Activated T-helper 2 cell treated with anti-CD3 and anti-CD28 coated beads, Interferon-gamma antibody, Interleukin-2, Interleukin-4, amounts not matched to agents 10 μg/mL and 5 μg/mL and 100 μg/mL, durations not matched to agents 14 hours and 24 hours and 36 hours (primary cell): ENCODE results near the gene PIGW. TPM values are rescaled to one million over a fixed set of nuclear protein-coding genes. Genes with fewer than 3 reads are reported as not detected.
"Not testable (repeated sequence)": the region's sequence is repeated elsewhere in the genome, so short reads cannot be mapped to it uniquely, and the experiment has no call there.

Source experiments
- DNase-seq: peaks from one replicate; pipeline ENCODE4 v3.0.0; 2021; ENCODE audit warnings: low spot score
- H3K27ac Mint-ChIP-seq: one replicate; pipeline ENCODE4 v1.8.0; 2021; ENCODE audit warnings: mixed read lengths
- H3K27me3 Mint-ChIP-seq: one replicate; pipeline ENCODE4 v1.8.0; 2021; ENCODE audit warnings: low read depth, mixed read lengths
- H3K36me3 Mint-ChIP-seq: one replicate; pipeline ENCODE4 v1.8.0; 2021; ENCODE audit warnings: low read depth, mixed read lengths
- H3K4me1 Mint-ChIP-seq: one replicate; pipeline ENCODE4 v1.8.0; 2021; ENCODE audit warnings: low read depth, mixed read lengths
- H3K4me3 Mint-ChIP-seq: one replicate; pipeline ENCODE4 v1.8.0; 2021; ENCODE audit warnings: low read depth, mild to moderate bottlenecking, moderate library complexity, mixed read lengths
- H3K9me3 Mint-ChIP-seq: one replicate; pipeline ENCODE4 v1.8.0; 2021; ENCODE audit warnings: mixed read lengths
- intact Hi-C: fragments of 100-400 bp; cut with micrococcal nuclease; formaldehyde crosslinking; loops from one replicate; pipeline ENCODE4 v1.15.1; 2023
- total RNA-seq: library from RNA; stranded (reverse); gene quantifications from 2 replicates; pipeline ENCODE4 v1.2.3, GENCODE V29; 2022

The PIGW gene
- total RNA-seq, 1 donor from 2014 or later, result 22.6 TPM

- intact Hi-C loops, result no loop called here
Observed at GRCh38 chr17:36500745-36501225, 34.0 kb upstream of the PIGW start.

GRCh38 chr17:36501351-36501750, 33.4 kb upstream of the PIGW start:
- Mint-ChIP-seq H3K27ac (no peak overlapping the region), H3K27me3 (no peaks in the 10 kb centered on the region), H3K36me3 (peaks cover 57% of the 10 kb centered on the region), H3K4me1 (no peaks in the 10 kb centered on the region), H3K9me3 (no peaks in the 10 kb centered on the region), H3K4me3 (no peak overlapping the region)
- intact Hi-C loops, result no loop called here
- no peak for DNase-seq

More at GRCh38 chr17:36500745-36501225, 34.0 kb upstream of the PIGW start:
- DNase-seq, result no peak
- peaks cover 57% of the 10 kb centered on the region for H3K36me3 Mint-ChIP-seq
- H3K4me1 Mint-ChIP-seq, result no peaks in the 10 kb centered on the region
- H3K27me3 Mint-ChIP-seq, result no peaks in the 10 kb centered on the region
- no peak overlapping the region for H3K27ac Mint-ChIP-seq
- H3K9me3 Mint-ChIP-seq, result no peaks in the 10 kb centered on the region
- no peak overlapping the region for H3K4me3 Mint-ChIP-seq

- Mint-ChIP-seq H3K9me3 (no peaks in the 10 kb centered on the region), H3K27ac (no peak overlapping the region), H3K27me3 (no peaks in the 10 kb centered on the region), H3K4me3 (no peak overlapping the region), H3K4me1 (no peaks in the 10 kb centered on the region), H3K36me3 (peaks cover 58% of the 10 kb centered on the region)
- no peak for DNase-seq
- intact Hi-C loops, result no loop called here
Observed at GRCh38 chr17:36501963-36502362, 32.8 kb upstream of the PIGW start.

DNA sequence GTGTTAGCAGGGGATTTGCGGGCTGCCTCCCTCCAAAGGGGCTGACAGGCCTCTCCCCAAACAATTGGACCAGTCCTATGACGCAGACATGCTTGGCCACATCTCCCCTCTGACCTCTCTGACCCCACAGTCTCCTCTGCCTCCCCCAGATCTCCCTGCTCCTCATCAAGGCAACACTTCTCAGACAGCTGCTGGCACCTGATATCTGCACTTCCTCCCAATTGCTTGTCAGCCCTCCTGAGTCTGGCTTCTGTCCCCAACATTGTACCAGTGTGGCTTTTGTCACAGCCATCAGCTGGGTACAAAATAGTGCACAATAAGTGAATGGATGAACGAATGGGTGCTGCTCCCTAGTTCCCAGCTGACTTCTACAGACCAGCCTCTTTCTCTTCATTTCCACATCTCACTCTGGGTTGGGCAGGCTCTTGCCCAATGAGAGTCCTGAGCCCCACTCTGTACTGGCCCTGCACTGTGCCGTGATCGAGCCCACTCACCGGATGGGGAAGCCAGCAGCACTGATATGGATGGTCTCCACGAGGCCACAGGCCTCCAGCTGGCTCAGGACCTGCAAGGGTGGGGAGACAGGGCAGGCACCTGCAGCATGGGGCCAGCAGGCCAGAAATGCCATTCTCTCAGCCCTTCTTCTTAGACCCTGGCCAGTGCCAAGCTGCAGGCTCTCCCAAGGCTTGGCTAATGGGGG, 31.2 kb upstream of the PIGW start:
- Mint-ChIP-seq H3K27me3 (no peaks in the 10 kb centered on the region), H3K4me1 (no peaks in the 10 kb centered on the region)

GRCh38 chr17:36504156-36504545, 30.6 kb upstream of the PIGW start:
- H3K4me3 Mint-ChIP-seq, result no peak overlapping the region

More for the DNA sequence above, 31.2 kb upstream of the PIGW start:
- H3K27ac Mint-ChIP-seq, result no peak overlapping the region
- DNase-seq, result no peak
- peaks cover 62% of the 10 kb centered on the region for H3K36me3 Mint-ChIP-seq
- no peak overlapping the region for H3K4me3 Mint-ChIP-seq
- no peaks in the 10 kb centered on the region for H3K9me3 Mint-ChIP-seq
- intact Hi-C loops, result no loop called here

GRCh38 chr17:36505171-36505570, 29.6 kb upstream of the PIGW start:
- H3K4me3 Mint-ChIP-seq, result no peak overlapping the region
- peaks cover 70% of the 10 kb centered on the region for H3K36me3 Mint-ChIP-seq
- no peaks in the 10 kb centered on the region for H3K9me3 Mint-ChIP-seq
- no peaks in the 10 kb centered on the region for H3K27me3 Mint-ChIP-seq
- intact Hi-C loops, result no loop called here
- H3K27ac Mint-ChIP-seq, result no peak overlapping the region
- H3K4me1 Mint-ChIP-seq, result no peaks in the 10 kb centered on the region
- DNase-seq, result no peak

More at GRCh38 chr17:36504156-36504545, 30.6 kb upstream of the PIGW start:
- intact Hi-C loops, result no loop called here
- Mint-ChIP-seq H3K36me3 (peaks cover 63% of the 10 kb centered on the region), H3K27me3 (no peaks in the 10 kb centered on the region), H3K27ac (no peak overlapping the region), H3K9me3 (no peaks in the 10 kb centered on the region), H3K4me1 (no peaks in the 10 kb centered on the region)
- no peak for DNase-seq

DNA sequence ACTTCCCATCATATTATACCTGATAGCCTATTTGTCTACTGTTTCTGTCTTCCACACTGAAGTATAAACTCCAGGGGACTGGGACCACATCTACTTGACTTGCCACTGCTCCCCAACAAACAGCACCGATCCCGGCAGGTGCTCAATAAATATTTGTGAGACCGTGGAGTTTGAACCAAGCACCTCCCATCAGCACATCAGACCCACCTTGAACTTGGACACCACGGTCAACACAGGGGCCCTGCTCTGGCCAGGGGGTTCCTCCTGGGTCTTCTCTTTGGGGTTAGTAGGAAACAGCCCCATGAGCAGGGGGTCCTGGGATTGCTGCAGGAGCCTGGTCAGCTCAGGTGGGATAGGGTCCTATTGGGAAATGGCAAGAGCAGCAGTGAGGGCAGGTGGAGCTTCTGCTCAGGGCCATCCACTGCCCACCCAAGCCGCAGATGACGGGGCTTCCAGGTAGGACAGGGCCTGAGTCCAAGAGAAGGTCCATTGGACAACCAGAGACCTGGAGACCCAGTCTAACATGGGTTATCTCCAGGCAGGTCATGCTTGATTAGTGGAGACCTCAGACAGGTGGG, 28.4 kb upstream of the PIGW start:
- H3K4me3 Mint-ChIP-seq, result no peak overlapping the region
- no peaks in the 10 kb centered on the region for H3K27me3 Mint-ChIP-seq
- no peaks in the 10 kb centered on the region for H3K4me1 Mint-ChIP-seq
- no peak overlapping the region for H3K27ac Mint-ChIP-seq
- intact Hi-C loops, result no loop called here
- H3K9me3 Mint-ChIP-seq, result no peaks in the 10 kb centered on the region
- H3K36me3 Mint-ChIP-seq, result peaks cover 80% of the 10 kb centered on the region
- no peak for DNase-seq

DNA sequence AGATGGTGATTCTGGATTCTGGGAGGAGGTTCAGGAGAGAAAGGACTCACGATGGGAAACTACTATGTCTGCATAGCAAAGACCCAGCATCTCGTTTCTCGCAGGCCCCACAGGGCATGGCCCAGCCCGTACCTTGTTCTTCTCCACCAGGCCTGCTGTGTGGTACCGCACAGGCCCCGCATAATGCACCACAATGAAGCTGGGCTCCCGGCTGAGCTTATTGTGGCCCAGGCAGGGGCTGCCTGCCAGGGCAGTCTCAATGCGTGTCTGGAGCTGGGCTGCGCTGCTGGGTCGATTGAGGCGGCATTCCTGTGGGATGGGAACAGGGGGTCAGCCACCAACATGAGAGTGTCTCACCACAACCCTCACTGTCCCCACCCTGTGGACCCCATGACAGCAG, 28.0 kb upstream of the PIGW start:
- no peaks in the 10 kb centered on the region for H3K27me3 Mint-ChIP-seq
- DNase-seq, result no peak
- no peaks in the 10 kb centered on the region for H3K4me1 Mint-ChIP-seq
- H3K4me3 Mint-ChIP-seq, result no peak overlapping the region
- no peaks in the 10 kb centered on the region for H3K9me3 Mint-ChIP-seq
- intact Hi-C loops, result no loop called here
- H3K36me3 Mint-ChIP-seq, result peaks cover 80% of the 10 kb centered on the region
- no peak overlapping the region for H3K27ac Mint-ChIP-seq

DNA sequence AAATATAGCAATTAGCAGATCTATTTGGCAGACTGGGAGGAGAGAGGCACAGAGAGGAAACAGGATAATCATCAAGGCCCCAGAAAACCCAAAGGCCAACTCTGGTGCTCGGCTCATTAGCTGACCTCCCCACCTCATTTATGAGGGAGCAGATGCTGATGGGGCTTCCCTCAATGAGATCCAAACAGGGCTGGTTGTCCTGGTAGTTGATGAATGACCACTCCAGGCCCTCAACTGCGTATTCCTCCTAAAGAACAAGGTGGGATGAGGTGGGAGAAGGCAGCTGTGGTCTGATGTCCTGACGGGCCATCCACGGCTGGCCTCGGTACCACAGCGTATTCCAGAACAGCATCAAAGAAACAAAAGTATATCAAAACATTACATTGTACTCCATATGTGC, 27.5 kb upstream of the PIGW start:
- H3K9me3 Mint-ChIP-seq, result no peaks in the 10 kb centered on the region
- no peak overlapping the region for H3K4me3 Mint-ChIP-seq
- no peaks in the 10 kb centered on the region for H3K27me3 Mint-ChIP-seq
- intact Hi-C loops, result no loop called here
- peaks cover 82% of the 10 kb centered on the region for H3K36me3 Mint-ChIP-seq
- DNase-seq, result no peak
- H3K4me1 Mint-ChIP-seq, result no peaks in the 10 kb centered on the region
- no peak overlapping the region for H3K27ac Mint-ChIP-seq

- H3K27me3 Mint-ChIP-seq, H3K4me3 Mint-ChIP-seq, intact Hi-C loops, H3K27ac Mint-ChIP-seq, H3K9me3 Mint-ChIP-seq, H3K4me1 Mint-ChIP-seq, DNase-seq: not testable (repeated sequence)
- H3K36me3 Mint-ChIP-seq, result peaks cover 81% of the 10 kb centered on the region
Observed at GRCh38 chr17:36508439-36508838, 26.3 kb upstream of the PIGW start.

- no peak for DNase-seq
- intact Hi-C loops, result no loop called here
- Mint-ChIP-seq H3K4me3 (no peak overlapping the region), H3K36me3 (peaks cover 81% of the 10 kb centered on the region), H3K4me1 (no peaks in the 10 kb centered on the region), H3K9me3 (no peaks in the 10 kb centered on the region), H3K27ac (no peak overlapping the region), H3K27me3 (no peaks in the 10 kb centered on the region)
Observed at GRCh38 chr17:36509272-36509985, 25.4 kb upstream of the PIGW start.

DNA sequence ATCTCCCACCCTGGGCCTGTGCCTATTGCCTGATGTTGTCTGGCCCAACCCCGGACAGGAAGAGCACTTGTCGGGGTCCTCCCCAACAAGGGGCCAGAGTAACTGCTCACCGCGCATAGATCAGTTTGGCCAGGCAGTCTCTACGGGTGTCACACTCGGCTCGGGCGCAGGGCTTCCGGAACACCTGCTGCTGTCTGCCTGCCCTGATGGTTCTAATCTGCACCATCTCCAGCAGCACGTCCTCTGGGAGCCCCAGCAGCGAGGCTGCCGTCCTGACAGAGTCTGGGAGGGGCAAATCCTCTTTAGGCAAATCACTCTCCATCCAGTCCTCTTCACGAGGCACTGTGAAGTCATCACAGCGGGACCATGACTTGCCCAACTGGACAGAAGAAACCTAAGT, 24.2 kb upstream of the PIGW start:
- Mint-ChIP-seq H3K27ac (no peak overlapping the region), H3K36me3 (peaks cover 84% of the 10 kb centered on the region), H3K4me3 (no peak overlapping the region), H3K4me1 (no peaks in the 10 kb centered on the region), H3K27me3 (no peaks in the 10 kb centered on the region), H3K9me3 (no peaks in the 10 kb centered on the region)
- intact Hi-C loops, result no loop called here
- no peak for DNase-seq

DNA sequence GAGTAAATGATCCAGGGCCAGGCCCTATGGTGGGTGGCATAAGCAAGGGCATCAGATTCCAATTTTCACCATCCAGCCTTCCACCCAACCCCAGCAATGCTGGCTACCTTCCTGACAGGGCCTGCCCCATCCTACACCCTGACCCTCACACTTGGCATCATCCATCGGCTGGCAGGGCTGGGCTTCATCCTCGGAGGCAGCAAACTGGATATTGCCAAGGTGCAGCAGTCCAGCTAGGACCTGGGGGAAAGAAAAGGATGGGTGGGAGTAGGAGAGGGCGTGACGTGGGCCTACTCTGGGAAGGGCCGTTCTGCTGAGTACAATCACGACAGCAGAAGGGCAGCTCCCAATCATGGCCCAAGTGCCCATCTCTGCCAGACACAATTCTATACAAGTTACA, 23.6 kb upstream of the PIGW start:
- DNase-seq, result no peak
- no peak overlapping the region for H3K4me3 Mint-ChIP-seq
- no peaks in the 10 kb centered on the region for H3K9me3 Mint-ChIP-seq
- intact Hi-C loops, result no loop called here
- peaks cover 80% of the 10 kb centered on the region for H3K36me3 Mint-ChIP-seq
- no peaks in the 10 kb centered on the region for H3K27me3 Mint-ChIP-seq
- no peaks in the 10 kb centered on the region for H3K4me1 Mint-ChIP-seq
- no peak overlapping the region for H3K27ac Mint-ChIP-seq
